ENCODE data around the gene ZBTB45.

The ZBTB45 gene

DNA sequence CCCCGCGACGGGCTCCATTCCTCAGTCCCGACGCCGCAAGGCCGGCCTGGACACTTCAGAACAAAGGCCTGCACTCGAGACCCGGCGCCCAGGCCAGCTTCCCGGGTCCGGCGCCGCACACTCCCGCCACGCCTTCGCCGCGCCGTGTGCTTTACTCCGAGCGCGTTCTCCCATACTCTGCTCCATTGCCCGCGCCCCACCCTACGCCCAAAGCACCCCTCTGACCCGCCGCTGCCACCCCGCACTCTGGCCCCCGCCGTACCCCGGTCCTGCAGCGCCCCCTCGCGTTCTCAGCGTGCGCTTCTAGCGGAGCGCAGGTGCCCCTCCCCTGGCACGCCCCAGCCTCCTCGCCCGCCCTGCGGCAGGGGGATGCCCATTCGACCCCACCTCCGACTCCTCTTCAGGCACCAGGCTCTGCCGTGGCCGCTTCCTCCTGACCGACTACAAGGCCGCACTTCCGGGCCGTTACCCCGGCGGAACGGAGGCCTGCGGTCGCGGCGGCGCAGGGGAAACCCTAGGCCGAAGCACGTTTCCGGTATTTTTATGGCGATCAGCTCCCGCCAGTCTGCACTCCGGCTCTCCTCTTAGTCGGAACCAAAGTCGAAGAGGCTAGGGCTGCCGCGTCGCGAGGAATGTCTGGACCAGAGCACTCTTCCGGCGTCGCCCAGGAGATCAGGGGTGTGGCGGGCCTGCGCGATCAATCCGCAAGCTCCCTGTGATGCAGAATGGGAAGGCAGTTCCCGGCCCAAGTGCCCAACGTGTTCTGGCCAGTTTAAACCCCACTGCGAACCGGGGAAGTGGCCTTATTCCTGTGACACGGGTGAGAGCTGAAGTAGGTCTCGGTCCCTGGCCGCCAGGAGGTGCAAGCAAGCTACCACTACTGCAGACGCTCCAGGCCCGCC, at the start of gene ZBTB45:
ZBTB45 (minus strand) TSS at position 456 of the 902 bp plus-strand sequence. CDS start 2,137 bp downstream, outside the sequence.
- peak; percentile 96 for DNase-seq

DNA sequence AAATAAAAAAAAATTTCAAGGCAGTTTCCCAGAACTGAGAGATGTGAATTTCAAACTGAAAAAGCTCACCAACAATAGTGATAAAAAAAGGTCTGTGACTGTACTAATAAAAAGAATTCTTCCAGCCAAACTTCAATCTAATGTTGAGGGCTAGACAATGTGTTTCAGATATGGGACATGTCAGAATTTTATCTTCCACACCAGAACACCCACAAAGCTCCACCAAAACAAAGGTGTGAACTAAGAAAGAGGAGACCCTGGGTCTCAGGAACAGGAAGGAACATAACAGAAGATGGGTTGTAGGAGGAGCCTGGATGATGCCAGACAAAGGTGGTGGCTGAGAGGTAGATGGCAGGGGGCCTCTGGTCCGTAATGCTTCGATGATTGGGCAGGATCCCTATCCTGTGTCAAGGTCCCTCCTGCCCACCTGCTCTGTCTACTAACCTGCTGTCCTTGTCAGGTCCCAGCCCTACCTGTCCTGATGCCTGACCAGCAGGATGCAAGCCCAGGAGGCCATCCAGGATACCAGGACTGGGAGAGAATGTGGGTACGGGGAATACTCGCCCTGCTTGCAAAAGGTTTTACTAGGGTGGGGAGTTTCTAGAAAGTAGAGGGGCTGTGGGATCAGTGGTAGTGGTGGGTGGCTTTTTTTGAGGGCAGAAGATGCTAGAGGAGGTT, 49.0 kb upstream of the ZBTB45 start:
- no peak for DNase-seq

DNA sequence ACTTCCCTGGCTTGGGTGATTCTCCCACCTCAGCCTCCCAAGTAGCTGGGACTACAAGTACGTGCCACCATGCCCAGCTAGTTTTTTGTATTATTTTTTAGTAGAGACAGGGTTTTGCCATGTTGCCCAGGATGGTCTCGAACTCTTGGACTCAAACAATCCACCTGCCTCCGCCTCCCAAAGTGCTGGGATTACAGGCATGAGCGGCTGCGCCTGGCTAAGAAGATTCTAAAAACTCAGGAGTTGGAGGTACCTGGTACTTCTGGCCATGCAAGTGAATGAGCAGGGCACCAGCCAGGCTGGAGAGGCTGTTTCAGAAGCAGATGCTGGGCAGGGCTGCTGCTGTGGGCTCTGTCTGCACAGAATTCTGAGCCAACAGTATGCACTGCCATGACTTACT, 47.4 kb upstream of the ZBTB45 start:
- DNase-seq: no peak

DNA sequence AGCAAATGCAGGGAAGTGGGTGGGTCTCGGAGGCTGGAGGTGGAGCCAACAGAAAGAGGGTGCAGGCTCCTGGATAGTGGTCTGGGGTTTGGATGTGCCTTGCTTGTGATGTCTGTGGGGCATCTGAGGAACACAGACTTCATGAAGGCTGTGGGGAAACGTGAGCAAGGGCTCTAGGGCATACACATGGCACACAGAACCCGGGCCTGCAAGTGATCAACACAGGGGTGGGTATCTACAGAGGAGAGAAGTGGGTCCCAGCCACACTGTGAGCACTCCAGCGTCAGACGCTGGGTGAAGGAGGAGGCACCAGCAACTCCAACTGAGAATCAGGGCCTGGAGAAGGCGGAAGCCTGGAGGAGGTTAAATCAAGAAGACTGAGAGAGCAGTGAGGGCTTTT, 44.2 kb upstream of the ZBTB45 start:
- no peak for DNase-seq

DNA sequence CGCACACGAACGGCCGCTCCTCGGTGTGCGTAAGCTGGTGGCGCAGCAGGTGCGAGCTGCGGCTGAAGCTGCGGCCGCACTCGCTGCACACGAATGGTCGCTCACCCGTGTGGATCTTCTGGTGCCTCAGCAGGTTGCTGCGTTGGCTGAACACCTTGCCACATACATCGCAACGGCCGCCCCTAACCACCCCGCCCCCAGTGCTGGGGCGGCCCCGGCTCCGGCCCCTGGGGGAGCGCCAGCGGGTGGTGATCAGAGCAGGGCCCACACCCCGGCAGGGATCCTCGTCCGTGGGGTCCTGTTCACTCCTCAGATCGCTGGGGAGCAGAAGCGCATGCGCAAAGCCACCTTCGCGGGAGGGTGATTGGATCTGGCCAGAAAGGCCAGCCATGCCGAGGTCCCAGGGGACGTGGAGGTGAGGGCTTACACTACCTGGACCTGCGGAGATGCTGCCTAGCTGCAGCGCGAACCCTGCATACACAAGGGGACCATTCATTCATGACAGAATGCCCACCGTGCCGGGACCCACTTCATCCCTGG, 43.5 kb upstream of the ZBTB45 start:
- peak; percentile 57 for DNase-seq

DNA sequence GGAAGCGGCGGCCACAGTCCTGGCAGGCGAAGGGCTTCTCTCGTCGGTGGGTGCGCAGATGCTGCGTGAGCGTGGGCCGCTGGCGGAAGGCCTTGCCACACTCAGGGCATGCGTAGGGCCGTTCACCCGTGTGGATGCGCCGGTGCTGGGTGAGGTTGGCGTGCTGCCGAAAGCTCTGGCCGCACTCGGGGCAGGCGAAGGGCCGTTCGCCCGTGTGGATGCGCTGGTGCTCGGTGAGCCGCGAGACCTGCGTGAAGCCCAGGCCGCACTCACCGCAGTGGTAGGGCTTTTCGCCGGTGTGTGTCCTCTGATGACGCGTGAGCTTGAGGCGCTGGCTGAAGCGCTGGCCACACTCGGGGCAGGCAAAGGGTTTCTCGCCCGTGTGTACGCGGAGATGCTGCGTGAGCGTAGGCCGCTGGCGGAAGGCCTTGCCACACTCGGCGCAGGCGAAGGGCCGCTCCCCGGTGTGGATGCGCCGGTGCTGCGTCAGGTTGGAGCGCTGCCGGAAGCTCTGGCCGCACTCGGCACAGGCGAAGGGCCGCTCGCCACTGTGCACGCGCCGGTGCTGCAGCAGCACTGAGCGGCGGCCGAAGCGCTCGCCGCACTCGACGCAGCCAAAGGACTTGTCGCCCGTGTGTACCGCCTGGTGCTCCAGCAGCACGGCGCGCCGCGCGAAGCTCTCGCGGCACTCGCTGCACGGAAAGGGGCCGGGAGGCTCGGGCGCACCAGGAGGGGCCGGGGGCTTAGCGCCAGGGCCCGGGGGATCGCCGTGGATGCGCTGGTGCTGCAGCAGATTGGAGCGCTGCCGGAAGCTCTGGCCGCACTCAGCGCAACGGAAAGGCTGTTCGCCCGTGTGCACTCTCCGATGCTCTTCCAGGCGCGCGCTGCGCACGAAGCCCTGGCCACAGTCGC, 42.8 kb upstream of the ZBTB45 start:
- DNase-seq: peak; percentile 65

DNA sequence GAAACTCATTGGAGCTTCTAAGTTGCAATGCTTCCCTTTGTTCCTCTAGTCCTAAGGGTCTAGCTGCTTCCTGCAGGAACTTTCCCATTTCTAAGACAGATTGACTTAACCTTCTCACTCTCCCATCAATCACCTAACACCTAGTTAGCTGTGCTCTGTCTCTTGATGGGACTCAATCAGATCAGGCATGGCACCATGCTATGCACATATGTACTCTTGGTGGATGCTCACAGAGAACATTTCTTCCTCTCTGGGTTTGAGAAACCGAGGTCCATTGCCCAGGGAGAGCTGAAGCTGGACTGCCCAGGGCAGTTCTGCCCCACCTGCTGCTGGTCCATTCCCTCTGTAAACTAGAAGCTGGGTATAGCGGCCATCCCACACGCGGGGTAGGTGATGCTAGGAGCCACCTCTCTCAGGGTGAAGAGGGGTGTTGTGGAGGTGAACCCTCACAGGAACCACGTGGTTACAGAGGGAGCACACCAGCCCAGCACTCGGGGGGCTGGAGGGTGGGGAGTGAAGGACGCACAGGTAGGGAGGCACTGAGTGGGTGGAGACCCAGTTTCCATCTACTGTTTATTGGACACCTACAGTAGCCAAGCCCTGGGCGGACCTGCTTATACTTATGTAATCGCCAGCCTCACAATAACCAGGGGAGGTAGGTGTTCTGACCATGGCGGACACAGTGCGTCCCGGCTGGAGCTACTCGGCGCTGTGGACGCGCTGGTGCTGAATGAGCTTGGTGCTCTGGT, 41.9 kb upstream of the ZBTB45 start:
- DNase-seq: no peak

DNA sequence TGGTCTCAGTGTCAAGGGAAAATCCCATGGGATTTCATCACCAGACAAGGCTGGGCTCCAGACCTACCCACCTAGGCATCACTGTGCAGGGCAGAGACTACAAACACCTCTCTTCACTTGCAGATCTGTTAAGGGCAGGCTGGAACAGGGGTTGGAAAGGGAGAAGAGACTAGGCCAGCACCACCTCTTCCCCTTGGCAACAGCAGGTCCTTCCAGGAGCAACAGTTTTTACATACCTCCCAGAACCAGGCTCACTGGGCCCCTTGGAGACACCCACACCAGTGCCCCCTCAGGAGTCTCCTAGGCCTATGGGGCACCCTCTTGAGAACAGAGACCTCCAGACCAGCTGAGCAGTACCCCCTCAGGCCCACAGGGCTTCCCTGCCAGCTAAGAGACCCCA, 41.3 kb upstream of the ZBTB45 start:
- DNase-seq: no peak

DNA sequence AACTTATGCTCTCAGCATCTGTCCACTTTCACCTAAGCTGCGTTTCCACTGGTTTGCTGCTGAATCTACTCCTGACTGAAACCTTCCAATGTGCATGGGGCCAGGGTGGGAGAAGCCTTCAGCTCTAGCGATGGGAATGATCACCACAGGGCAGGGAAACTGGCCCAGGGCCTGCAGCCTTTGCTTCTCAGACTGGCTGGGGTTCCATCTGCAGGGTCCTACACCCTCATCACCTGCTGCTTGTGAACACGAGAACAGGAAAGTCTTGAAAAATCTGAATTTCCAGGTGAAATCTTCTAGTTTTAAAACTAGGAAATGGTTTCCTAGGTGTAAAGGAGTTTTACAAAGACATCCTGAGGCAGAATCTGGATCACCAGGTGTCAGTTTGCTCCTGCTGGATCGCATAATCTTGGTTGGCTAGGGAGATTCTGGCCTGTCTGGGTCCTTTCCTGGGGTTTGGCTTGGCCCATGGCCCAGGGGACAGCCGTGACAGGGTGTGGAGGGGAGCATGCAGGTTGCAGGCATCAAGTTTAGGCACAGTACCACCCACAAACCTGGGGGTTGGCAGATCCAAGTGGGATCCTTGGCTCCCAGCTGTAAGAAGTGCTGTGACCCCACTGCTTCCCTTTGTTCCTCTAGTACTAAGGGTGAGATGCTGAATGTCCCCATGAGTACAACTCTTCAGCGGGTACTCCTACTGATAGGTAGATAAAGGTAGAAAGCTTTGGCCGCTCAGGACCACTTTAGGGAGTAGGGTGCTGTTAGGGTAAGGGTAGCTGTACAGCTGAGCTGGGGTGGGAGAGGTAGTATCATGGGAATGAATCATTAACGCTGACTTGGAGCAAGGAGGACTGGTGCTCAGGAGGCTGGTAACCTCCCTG, 40.6 kb upstream of the ZBTB45 start:
- DNase-seq: no peak

DNA sequence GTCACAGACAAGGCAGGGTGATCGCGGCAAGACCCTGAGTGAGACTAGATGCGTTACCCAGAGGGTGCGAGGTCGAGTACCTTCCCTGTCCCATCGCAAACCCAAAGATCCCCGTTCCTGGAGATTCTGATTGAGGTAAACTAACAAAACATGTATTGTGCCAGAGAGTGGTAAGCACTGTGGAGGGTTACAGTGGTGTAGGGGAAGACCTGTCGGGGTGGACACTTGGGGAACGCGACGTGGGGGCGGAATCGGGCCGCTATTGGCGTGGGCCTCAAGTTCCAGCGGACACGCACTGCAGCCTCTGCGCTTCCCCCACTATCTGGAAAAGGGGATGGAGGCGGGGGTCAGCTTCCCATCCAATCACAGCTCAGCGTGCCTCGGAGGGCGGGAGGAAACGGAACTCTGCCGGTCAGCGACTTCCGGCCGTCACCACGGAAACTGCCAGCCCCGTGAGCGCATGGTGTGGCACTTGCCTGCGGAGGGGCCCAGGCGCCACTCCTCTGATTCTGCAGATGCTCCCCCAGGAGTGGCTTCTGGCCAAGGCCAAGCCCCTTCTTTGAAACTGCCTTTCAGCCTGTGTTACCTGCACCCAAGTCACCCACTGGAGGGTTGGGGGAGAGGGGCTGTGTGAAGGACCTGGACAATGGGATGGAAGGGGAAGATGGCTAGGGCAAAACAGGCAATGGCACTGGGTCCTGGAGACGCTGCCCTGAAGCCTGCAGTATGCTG, 39.8 kb upstream of the ZBTB45 start:
- peak; percentile 93 for DNase-seq

DNA sequence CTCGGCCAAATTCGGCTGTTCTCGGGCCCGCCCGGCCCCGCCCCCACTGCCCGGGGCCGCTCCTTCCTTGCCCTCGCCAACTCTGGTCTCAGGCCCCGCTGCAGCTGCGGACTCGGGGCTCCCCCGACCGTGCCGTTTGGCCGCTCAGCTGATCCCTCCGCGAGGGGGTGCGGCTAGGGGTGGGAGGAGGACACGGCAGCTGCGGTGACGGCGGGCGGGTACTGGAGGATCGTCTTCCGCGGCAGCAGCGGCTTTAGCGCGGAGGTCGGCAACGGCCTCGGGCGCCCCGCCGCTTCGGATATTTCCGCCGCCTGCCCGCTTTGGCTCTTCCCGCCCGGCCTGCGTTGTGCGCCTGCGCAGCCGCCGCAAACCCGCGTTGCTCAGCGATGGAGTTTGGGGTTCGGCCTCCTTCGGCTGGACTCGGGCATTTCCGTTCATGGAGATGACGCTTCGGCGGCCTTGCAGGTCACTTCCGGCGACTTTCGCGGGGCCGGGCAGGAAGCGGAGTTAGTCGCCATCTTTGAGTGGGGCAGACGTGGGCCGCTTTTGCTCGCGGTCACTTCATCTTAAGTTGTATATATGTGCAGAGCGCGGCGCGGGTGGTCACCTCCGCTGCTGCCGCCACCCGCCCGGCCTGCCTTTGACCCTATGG, 39.1 kb upstream of the ZBTB45 start:
- peak; percentile 100 for DNase-seq

DNA sequence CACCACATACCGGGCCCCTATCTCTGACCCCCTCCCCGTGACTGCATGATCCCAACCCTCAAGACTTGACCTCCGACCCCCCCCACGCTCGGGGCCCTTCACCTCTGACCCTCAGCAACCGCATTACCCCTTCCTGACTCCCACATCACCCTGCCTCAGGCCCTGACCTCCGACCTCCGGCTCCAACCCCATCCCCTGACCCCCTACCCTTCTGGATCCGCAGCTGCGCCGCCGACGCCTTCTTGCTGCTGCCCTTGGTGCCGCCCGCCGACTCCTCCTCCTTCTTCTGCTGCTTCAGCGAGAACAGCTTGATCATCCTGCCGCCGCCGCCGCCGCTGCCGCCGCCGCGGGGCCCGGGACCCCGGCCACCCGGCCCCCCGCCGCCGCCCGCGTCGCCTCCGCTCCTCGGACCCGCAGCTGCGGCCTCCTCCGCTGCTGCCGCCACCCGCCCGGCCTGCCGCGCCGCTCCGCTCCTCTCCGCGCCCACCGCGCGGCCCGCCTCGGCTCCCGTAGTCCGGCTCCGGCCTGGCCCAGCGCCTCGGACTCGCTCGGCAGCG, 38.5 kb upstream of the ZBTB45 start, which contains the start of gene UBE2M:
UBE2M (minus strand) TSS at position 546 of the 557 bp plus-strand sequence; CDS start at position 316, 230 bp downstream.
- peak; percentile 49 for DNase-seq

DNA sequence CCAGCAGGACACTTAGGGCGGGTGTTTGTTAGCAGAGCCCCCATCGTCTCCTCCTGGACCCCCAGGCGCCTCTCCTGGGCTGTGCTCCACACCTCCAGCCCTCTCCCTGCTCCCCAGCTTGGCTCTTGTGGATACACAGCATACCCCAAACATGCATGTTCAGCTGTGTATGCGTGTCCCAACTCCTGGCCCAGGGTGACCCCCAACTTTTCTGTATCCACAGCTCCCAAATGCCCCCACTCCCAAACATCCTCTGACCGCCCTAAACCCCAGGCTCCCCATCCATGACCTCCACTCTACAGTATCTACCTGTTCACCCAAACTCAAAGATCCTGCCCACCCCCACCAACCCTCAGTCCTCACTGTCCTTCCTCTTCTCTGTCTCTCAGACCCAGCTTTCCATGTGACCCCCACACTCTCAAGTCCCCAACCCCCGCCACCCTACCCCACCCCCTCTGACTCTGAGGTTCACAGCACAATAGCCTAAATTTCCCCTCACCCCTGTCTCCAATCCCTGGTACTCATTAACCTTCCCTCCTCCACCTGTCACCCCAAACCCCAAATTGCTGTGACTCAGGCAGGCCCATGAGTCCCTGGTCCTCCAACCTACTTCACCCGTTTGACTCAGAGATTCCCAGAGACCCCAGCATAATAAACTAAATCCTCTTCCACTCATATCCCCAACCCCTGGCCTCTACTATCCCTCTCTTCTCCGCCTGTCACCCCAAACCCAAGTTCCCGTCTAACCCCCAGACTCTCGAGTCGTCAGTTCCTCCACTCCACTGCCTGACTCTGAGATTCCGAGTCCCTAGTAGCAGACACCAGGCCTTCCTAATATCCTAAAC, 37.8 kb upstream of the ZBTB45 start:
- no peak for DNase-seq

DNA sequence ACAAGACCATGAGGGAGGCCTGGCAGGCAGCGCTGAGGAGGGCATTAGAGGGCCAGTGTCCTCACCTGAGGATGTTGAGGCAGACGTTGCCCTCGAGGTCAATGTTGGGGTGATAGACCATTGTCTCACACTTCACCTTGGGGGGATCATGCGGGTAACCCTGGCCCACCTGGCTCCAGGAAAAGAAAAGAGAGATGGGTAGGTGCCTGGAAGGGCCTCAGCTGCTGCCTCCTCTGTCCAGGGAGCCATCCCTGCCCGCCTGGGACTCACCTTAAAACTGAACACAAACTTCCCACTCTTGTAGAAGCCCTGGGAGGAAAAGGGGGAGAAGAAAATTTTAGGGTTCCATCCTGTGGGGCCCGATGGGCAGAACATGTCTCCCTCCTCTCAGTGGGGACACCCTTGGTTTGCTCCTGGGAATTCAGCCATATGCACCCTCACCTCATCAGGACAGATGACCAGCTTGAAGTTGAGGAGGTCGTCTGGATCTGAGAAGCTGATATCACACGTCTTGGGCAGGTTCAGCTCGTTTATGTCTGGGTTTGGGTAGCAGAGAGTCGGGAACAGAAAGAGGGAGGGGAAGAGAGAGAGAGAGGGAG, 37.1 kb upstream of the ZBTB45 start:
- DNase-seq: no peak

DNA sequence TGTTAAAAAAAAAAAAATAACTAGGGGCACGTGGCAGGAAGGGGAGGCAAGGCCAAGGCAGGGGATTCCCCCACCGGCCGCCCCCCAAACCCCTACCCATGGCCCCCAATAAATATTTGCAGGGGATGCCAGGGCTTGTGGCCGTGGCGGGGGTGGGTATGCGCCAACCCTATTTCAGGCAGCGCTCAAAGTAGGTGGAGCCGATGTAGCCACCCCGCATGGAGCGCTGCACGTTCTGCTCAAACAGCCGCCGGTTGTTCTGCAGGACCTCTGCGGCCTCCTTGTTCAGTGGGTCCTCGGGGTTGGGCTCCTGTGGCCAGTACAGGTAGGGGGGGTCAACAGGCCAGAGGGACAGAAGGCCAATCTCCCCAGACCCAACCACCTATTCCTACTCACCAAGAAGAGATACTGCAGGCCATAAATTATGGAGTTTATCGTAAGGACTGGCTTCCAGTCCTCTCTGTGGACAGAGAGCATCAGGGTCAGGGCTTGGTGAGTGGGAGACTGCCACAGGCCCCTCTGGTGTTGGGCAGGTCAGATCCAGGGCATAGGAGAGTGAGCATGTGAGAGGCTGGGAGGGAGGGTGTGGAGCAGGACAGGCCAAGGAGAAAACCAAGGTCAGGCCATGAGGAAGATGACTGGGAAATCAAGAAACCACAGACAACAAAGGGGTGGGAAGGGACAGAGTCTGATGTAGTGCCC, 36.5 kb upstream of the ZBTB45 start:
- DNase-seq: no peak

DNA sequence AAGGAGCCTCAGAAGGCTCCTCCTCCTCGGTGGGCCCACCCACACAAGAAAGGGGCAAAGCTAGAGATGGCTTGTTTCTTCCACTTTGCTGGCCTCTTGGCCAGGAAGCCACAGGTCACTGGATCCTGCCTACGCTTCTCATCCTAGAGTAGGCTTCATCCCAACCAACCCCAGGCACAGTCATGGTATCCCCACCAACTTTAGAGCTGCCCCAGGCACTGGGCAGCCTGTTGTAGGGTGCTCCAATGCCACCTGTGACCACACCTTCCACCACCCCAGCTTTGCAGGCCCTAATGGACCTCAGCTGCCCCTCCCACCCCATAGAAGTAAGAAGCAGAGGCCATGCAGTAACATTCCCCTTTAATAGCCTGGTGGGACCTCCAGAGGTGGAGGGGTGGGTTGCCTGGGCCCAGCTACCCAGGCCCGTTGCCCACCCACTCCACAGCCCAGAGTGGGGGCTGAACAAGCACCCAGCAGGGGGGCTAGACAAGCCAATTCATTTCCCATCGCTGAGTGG, 35.8 kb upstream of the ZBTB45 start:
- no peak for DNase-seq

Data from activated CD4-positive, alpha-beta T cell treated with anti-CD3 and anti-CD28 coated beads, Interleukin-2, Interleukin-6, amounts not matched to agents 100 ng/mL and 50 ng/mL, durations not matched to agents 16 hours and 8 hours (primary cell).